HUES64 (cell line): ENCODE data around the gene VWA5B1.

Experiments
- H3K27ac ChIP-seq: 2 replicates; pipeline ENCODE4 v1.7.0; 2013; ENCODE audit warnings: low read depth, low read length, inconsistent platforms
- H3K27me3 ChIP-seq: 2 replicates; pipeline ENCODE4 v1.6.1; 2013; ENCODE audit warnings: mild to moderate bottlenecking, low read length; ENCODE audit not compliant: insufficient read depth
- H3K36me3 ChIP-seq: 2 replicates; pipeline ENCODE4 v1.6.1; 2013; ENCODE audit warnings: mild to moderate bottlenecking, low read length; ENCODE audit not compliant: insufficient read depth
- H3K4me1 ChIP-seq: 2 replicates; pipeline ENCODE4 v1.6.1; 2013; ENCODE audit warnings: mild to moderate bottlenecking, low read length, moderate library complexity; ENCODE audit not compliant: insufficient read depth
- H3K4me3 ChIP-seq: 2 replicates; pipeline ENCODE4 v1.5.1; 2013; ENCODE audit warnings: mild to moderate bottlenecking, low read length, moderate library complexity
- H3K9ac ChIP-seq: 2 replicates; pipeline ENCODE4 v1.6.1; 2013; ENCODE audit warnings: mild to moderate bottlenecking, low read depth, low read length
- H3K9me3 ChIP-seq: 2 replicates; pipeline ENCODE4 v1.6.1; 2013; ENCODE audit warnings: low read depth, low read length; ENCODE audit not compliant: insufficient read depth
- WGBS: fragments of 150-250, 120-280 bp; methylation state at CpG from one replicate; pipeline ENCODE4 v1.1.7; 2013; ENCODE audit warnings: missing lambda C conversion rate; 5-methylcytosine and 5-hydroxymethylcytosine counted together

The VWA5B1 gene

GRCh38 chr1:20372676-20373075 lies 82.0 kb downstream of the VWA5B1 start:
- no peaks in the 10 kb centered on the region for H3K9me3 ChIP-seq
- H3K36me3 ChIP-seq, result no peaks in the 10 kb centered on the region
- WGBS, result 71% methylated on average over 4 of the region's 4 CpGs
- no peak overlapping the region for H3K27ac ChIP-seq
- peaks cover 77% of the 10 kb centered on the region for H3K27me3 ChIP-seq
- H3K9ac ChIP-seq, result no peak overlapping the region
- H3K4me1 ChIP-seq, result no peaks in the 10 kb centered on the region
- H3K4me3 ChIP-seq, result no peak overlapping the region

- Histone ChIP-seq H3K4me3 (no peak overlapping the region), H3K4me1 (no peaks in the 10 kb centered on the region), H3K36me3 (no peaks in the 10 kb centered on the region), H3K9ac (no peak overlapping the region), H3K9me3 (no peaks in the 10 kb centered on the region), H3K27me3 (peaks cover 73% of the 10 kb centered on the region), H3K27ac (no peak overlapping the region)
- 61% methylated on average over 8 of the region's 8 CpGs for WGBS
These were observed 82.6 kb downstream of the VWA5B1 start for GRCh38 chr1:20373286-20373685.

- WGBS, result 73% methylated on average over 2 of the region's 2 CpGs
These were observed 83.1 kb downstream of the VWA5B1 start for GRCh38 chr1:20373764-20374163.

GRCh38 chr1:20375563-20375962 lies 84.9 kb downstream of the VWA5B1 start:
- 45% methylated on average over 8 of the region's 8 CpGs for WGBS
- H3K4me3 ChIP-seq, result no peak overlapping the region
- no peak overlapping the region for H3K9ac ChIP-seq
- no peaks in the 10 kb centered on the region for H3K9me3 ChIP-seq
- no peaks in the 10 kb centered on the region for H3K4me1 ChIP-seq
- no peak overlapping the region for H3K27ac ChIP-seq
- peaks cover 51% of the 10 kb centered on the region for H3K27me3 ChIP-seq
- H3K36me3 ChIP-seq, result no peaks in the 10 kb centered on the region

More at GRCh38 chr1:20373764-20374163, 83.1 kb downstream of the VWA5B1 start:
- peaks cover 69% of the 10 kb centered on the region for H3K27me3 ChIP-seq
- no peaks in the 10 kb centered on the region for H3K9me3 ChIP-seq
- H3K36me3 ChIP-seq, result no peaks in the 10 kb centered on the region
- H3K9ac ChIP-seq, result no peak overlapping the region
- H3K4me3 ChIP-seq, result no peak overlapping the region
- no peaks in the 10 kb centered on the region for H3K4me1 ChIP-seq
- H3K27ac ChIP-seq, result no peak overlapping the region

- no peak overlapping the region for H3K27ac ChIP-seq
- no peak overlapping the region for H3K9ac ChIP-seq
- H3K27me3 ChIP-seq, result peaks cover 45% of the 10 kb centered on the region
- no peaks in the 10 kb centered on the region for H3K4me1 ChIP-seq
- WGBS, result 83% methylated on average over 4 of the region's 4 CpGs
- no peaks in the 10 kb centered on the region for H3K36me3 ChIP-seq
- no peaks in the 10 kb centered on the region for H3K9me3 ChIP-seq
- no peak overlapping the region for H3K4me3 ChIP-seq
These were observed 85.5 kb downstream of the VWA5B1 start for GRCh38 chr1:20376171-20376570.

GRCh38 chr1:20376880-20377494 lies 86.3 kb downstream of the VWA5B1 start:
- H3K9me3 ChIP-seq, result no peaks in the 10 kb centered on the region
- H3K9ac ChIP-seq, result no peak overlapping the region
- H3K36me3 ChIP-seq, result no peaks in the 10 kb centered on the region
- no peak overlapping the region for H3K27ac ChIP-seq
- 20% methylated on average over 8 of the region's 8 CpGs for WGBS
- H3K4me3 ChIP-seq, result no peak overlapping the region
- H3K27me3 ChIP-seq, result peaks cover 41% of the 10 kb centered on the region
- no peaks in the 10 kb centered on the region for H3K4me1 ChIP-seq

- no peak overlapping the region for H3K9ac ChIP-seq
- no peak overlapping the region for H3K27ac ChIP-seq
- WGBS, result 95% methylated on average over 11 of the region's 11 CpGs
- H3K4me3 ChIP-seq, result no peak overlapping the region
- no peaks in the 10 kb centered on the region for H3K36me3 ChIP-seq
- no peaks in the 10 kb centered on the region for H3K4me1 ChIP-seq
- H3K27me3 ChIP-seq, result peaks cover 38% of the 10 kb centered on the region
- no peaks in the 10 kb centered on the region for H3K9me3 ChIP-seq
These were observed 87.0 kb downstream of the VWA5B1 start for GRCh38 chr1:20377516-20378270.

- WGBS, result 77% methylated on average over 7 of the region's 7 CpGs
- H3K27me3 ChIP-seq, result peaks cover 28% of the 10 kb centered on the region
- no peaks in the 10 kb centered on the region for H3K4me1 ChIP-seq
- no peak overlapping the region for H3K9ac ChIP-seq
- no peaks in the 10 kb centered on the region for H3K9me3 ChIP-seq
- H3K27ac ChIP-seq, result no peak overlapping the region
- no peaks in the 10 kb centered on the region for H3K36me3 ChIP-seq
- H3K4me3 ChIP-seq, result no peak overlapping the region
These were observed 88.4 kb downstream of the VWA5B1 start for GRCh38 chr1:20379075-20379474.

- H3K36me3 ChIP-seq, result no peaks in the 10 kb centered on the region
- no peak overlapping the region for H3K4me3 ChIP-seq
- no peaks in the 10 kb centered on the region for H3K4me1 ChIP-seq
- no peak overlapping the region for H3K27ac ChIP-seq
- H3K27me3 ChIP-seq, result peaks cover 27% of the 10 kb centered on the region
- 94% methylated on average over 6 of the region's 6 CpGs for WGBS
- no peaks in the 10 kb centered on the region for H3K9me3 ChIP-seq
- H3K9ac ChIP-seq, result no peak overlapping the region
These were observed 89.5 kb downstream of the VWA5B1 start for GRCh38 chr1:20380175-20380574.

- Histone ChIP-seq H3K9ac (no peak overlapping the region), H3K4me1 (no peaks in the 10 kb centered on the region; the same call in 1 of the 2 replicates), H3K9me3 (no peaks in the 10 kb centered on the region), H3K36me3 (no peaks in the 10 kb centered on the region), H3K4me3 (no peak overlapping the region), H3K27ac (no peak overlapping the region), H3K27me3 (peaks cover 22% of the 10 kb centered on the region)
- 74% methylated on average over 11 of the region's 11 CpGs for WGBS
These were observed 90.0 kb downstream of the VWA5B1 start for GRCh38 chr1:20380616-20381035.

GRCh38 chr1:20381045-20381641 lies 90.5 kb downstream of the VWA5B1 start:
- Histone ChIP-seq H3K4me1 (peaks cover 5% of the 10 kb centered on the region; the same call in 1 of the 2 replicates), H3K27me3 (peaks cover 17% of the 10 kb centered on the region), H3K27ac (no peak overlapping the region), H3K9ac (no peak overlapping the region), H3K4me3 (no peak overlapping the region), H3K36me3 (no peaks in the 10 kb centered on the region), H3K9me3 (no peaks in the 10 kb centered on the region)
- 97% methylated on average over 5 of the region's 5 CpGs for WGBS
